HepG2 (cell line): ENCODE data around the gene UBE3B. TPM values are rescaled to one million over a fixed set of nuclear protein-coding genes. Genes with fewer than 3 reads are reported as not detected.

Experiments
- ATAC-seq: fragments of 200-7000 bp; cut with Tn5 transposase; 3 replicates; pipeline ENCODE4 v1.9.1; 2020; ENCODE audit warnings: mild to moderate bottlenecking, moderate library complexity
- BruUV-seq: library from RNA; stranded (reverse); fragments of 400-500 nt; replicated peaks from 2 replicates; lab custom pipeline; 2021; lab: Mats Ljungman, UMichigan
- CTCF ChIA-PET: fragments of 300-600 bp; formaldehyde crosslinking; extraction: SDS; loops from one replicate; lab custom pipeline; 2021; ENCODE audit warnings: low total read pairs, inconsistent platforms, low intra/inter-chr PET ratio; lab: Yijun Ruan, JAX
- POLR2A ChIA-PET: fragments of 350-600 bp; sonication (Branson Sonifier 250); formaldehyde crosslinking; loops from one replicate; lab custom pipeline; 2020; ENCODE audit warnings: antibody characterized with exemption, inconsistent platforms; lab: Yijun Ruan, JAX
- DNase-seq: peaks from one replicate; pipeline ENCODE4 v3.0.0-alpha.2; 2015; ENCODE audit warnings: low spot score
- FAIRE-seq: peaks from 3 replicates; lab custom pipeline; 2011; peaks lifted over from hg19 to GRCh38; lab: Jason Lieb, UNC
- H2AFZ ChIP-seq: one replicate; pipeline ENCODE4 v1.6.1; 2011; ENCODE audit warnings: low read length, inconsistent platforms
- H3K27ac ChIP-seq: fragments of 300-600 bp; 3 replicates; pipeline ENCODE4 v1.8.0; 2011; ENCODE audit warnings: mixed run types, mild to moderate bottlenecking, mixed read lengths, low read length, inconsistent platforms; ENCODE audit not compliant: insufficient read depth; ENCODE audit errors: extremely low read length
- H3K27me3 ChIP-seq, 2 experiments: fragments of 200-600 bp in 1 of 2; 2 replicates in 1 of 2; 3 replicates in 1 of 2; pipeline versions ENCODE4 v1.6.0 to v1.8.0; 2011; ENCODE audit warnings: low read length in 2 of 2, mild to moderate bottlenecking in 2 of 2, moderate library complexity in 2 of 2, inconsistent platforms in 1 of 2; ENCODE audit not compliant: insufficient read depth in 2 of 2, control insufficient read depth in 1 of 2
- H3K36me3 ChIP-seq, 2 experiments: fragments of 200-600 bp in 1 of 2; replicated peaks in 1 of 2; 2 replicates in 1 of 2; 3 replicates in 1 of 2; pipeline versions ENCODE4 v1.5.1 to v1.8.0; 2011; ENCODE audit warnings: low read length in 2 of 2, inconsistent platforms in 1 of 2; ENCODE audit not compliant: insufficient read depth in 2 of 2, control insufficient read depth in 1 of 2
- H3K4me1 ChIP-seq: 2 replicates; pipeline ENCODE4 v1.5.1; 2012; ENCODE audit warnings: low read length, inconsistent platforms; ENCODE audit not compliant: insufficient read depth
- H3K4me2 ChIP-seq: 2 replicates; pipeline ENCODE4 v1.6.0; 2011; ENCODE audit warnings: low read depth, low read length, inconsistent platforms
- H3K4me3 ChIP-seq, 3 experiments: fragments of 200-600 bp in 1 of 3; sonication (generic), shearing (Covaris generic) in 1 of 3; replicated peaks in 1 of 3; 2 replicates each; pipeline ENCODE4 v1.5.1; 2011 to 2016; ENCODE audit warnings: low read length in 3 of 3, inconsistent platforms in 2 of 3, low read depth in 2 of 3, mild to moderate bottlenecking in 2 of 3, control low read depth in 1 of 3, mixed read lengths in 1 of 3; ENCODE audit not compliant: insufficient read depth in 1 of 3
- H3K79me2 ChIP-seq: one replicate; pipeline ENCODE4 v1.6.1; 2011; ENCODE audit warnings: low read length, inconsistent platforms; ENCODE audit not compliant: insufficient read depth
- H3K9ac ChIP-seq: 2 replicates; pipeline ENCODE4 v1.6.0; 2011; ENCODE audit warnings: mild to moderate bottlenecking, low read depth, low read length, inconsistent platforms; ENCODE audit not compliant: insufficient read depth
- H3K9me3 ChIP-seq: 2 replicates; pipeline ENCODE4 v1.5.1; 2012; ENCODE audit warnings: mild to moderate bottlenecking, low read length
- H4K20me1 ChIP-seq: 2 replicates; pipeline ENCODE4 v1.6.0; 2011; ENCODE audit warnings: inconsistent platforms, mild to moderate bottlenecking, low read length, moderate library complexity; ENCODE audit not compliant: insufficient read depth
- MTA1 ChIP-seq: sonication (generic); formaldehyde crosslinking; IDR thresholded peaks from 2 replicates; pipeline ENCODE4 v1.4.0; 2020; ENCODE audit warnings: missing genetic modification reagents, mild to moderate bottlenecking, borderline replicate concordance
- ZNF256 ChIP-seq: sonication (generic); formaldehyde crosslinking; conservative IDR thresholded peaks from 2 replicates; pipeline ENCODE4 v1.4.0; 2020; ENCODE audit warnings: missing genetic modification reagents
- ZNF326 ChIP-seq: sonication (generic); formaldehyde crosslinking; IDR thresholded peaks from 2 replicates; pipeline ENCODE4 v1.4.0; 2020; ENCODE audit warnings: missing genetic modification reagents, borderline replicate concordance
- ZNF615 ChIP-seq: sonication (generic); formaldehyde crosslinking; IDR thresholded peaks from 2 replicates; pipeline ENCODE4 v1.5.0; 2020; ENCODE audit warnings: mild to moderate bottlenecking, missing genetic modification reagents, borderline replicate concordance
- WGBS: methylation state at CpG from one replicate; pipeline ENCODE4 v1.1.6; 2017; ENCODE audit warnings: low lambda C conversion rate; 5-methylcytosine and 5-hydroxymethylcytosine counted together
- in situ Hi-C: cut with HindIII; loops from 2 replicates; pipeline ENCODE4 v1.10.0; 2017; ENCODE audit warnings: low pct_unique_long_range_greater_than_20kb; ENCODE audit not compliant: extremely low pct_ligation_motif_present
- intact Hi-C: fragments of 100-400 bp; cut with micrococcal nuclease; formaldehyde crosslinking; loops from one replicate; pipeline ENCODE4 v1.10.0; 2022; ENCODE audit not compliant: unreplicated experiment
- polyA plus RNA-seq, 8 experiments: library from polyadenylated mRNA; depleted of rRNA in 3 of 8; stranded (reverse) in 7 of 8; unstranded in 1 of 8; fragments of >200 nt; fragmentation: Illumina TruSeq in 4 of 8; extraction: Trizol in 4 of 8; gene quantifications; 2 replicates each; pipeline versions ENCODE4 v1.2.1 to v1.2.3, GENCODE V29; 2011 to 2016; ENCODE audit warnings: low read depth in 4 of 8, missing spikeins in 1 of 8, mixed read lengths in 1 of 8; ENCODE audit not compliant: insufficient read depth in 1 of 8
- total RNA-seq, 5 experiments: library from RNA; depleted of rRNA; stranded (reverse); fragments of >200 nt; fragmentation: Illumina TruSeq; extraction: Trizol; gene quantifications; 2 replicates each; pipeline ENCODE4 v1.2.3, GENCODE V29; 2016; ENCODE audit warnings: low read depth in 1 of 5
- TF ChIP-seq, protein P1 (sequence below): sonication (generic); formaldehyde crosslinking; IDR thresholded peaks from 2 replicates; pipeline ENCODE4 v1.5.1; 2020; ENCODE audit warnings: mild to moderate bottlenecking, moderate library complexity, missing genetic modification reagents

Gene UBE3B
- total and polyA plus RNA-seq, 2 of the 13 experiments (the other 11 are each of a cell fraction or from before 2014, with no cell fraction given) = 22.7 to 25.3 TPM

DNA sequence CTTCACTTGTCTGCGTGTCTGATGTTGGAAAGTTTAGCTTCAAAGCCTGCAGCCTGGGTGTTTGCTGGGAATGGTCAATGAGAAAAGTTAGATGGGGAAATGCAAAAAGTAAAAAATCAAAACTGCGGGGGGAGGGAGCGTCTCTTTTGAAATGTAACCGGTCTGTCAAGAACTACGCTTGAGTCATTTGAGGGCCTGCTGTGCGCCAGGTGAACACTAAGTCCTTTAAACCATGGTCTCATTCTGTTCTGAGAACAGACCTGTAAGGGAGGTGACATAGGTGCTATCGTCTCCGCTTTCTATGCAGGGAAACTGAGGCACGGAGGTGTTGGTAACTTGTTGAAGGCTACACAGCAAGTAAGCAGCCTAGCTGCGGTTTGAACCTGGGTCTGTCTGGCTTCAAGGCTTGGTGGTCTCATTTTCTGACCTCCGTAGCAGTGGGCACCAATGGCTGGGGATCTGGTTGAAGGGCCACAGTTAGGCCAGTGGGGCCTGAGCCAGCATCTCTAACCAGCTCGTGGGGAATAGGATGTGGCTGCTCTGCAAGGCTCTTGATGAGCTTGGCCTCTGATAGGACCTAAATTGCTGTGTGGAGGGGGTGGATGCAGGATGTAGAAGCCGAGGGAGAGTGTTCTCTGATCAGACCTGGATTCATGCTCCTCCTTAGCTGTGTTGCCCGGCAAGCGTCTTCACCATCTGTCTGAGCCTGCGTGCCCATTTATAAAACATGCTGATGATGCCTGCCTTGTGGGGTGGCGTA is 41.8 kb upstream of the UBE3B start (continued):
- TF ChIP-seq, protein P1, sequence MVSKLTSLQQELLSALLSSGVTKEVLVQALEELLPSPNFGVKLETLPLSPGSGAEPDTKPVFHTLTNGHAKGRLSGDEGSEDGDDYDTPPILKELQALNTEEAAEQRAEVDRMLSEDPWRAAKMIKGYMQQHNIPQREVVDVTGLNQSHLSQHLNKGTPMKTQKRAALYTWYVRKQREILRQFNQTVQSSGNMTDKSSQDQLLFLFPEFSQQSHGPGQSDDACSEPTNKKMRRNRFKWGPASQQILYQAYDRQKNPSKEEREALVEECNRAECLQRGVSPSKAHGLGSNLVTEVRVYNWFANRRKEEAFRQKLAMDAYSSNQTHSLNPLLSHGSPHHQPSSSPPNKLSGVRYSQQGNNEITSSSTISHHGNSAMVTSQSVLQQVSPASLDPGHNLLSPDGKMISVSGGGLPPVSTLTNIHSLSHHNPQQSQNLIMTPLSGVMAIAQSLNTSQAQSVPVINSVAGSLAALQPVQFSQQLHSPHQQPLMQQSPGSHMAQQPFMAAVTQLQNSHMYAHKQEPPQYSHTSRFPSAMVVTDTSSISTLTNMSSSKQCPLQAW (CRISPR knock-in tag) = no peak
- no peak for TF ChIP-seq ZNF256 (CRISPR knock-in tag)
- no peak for TF ChIP-seq ZNF615 (CRISPR knock-in tag)
- TF ChIP-seq ZNF326 (CRISPR knock-in tag) = no peak

DNA sequence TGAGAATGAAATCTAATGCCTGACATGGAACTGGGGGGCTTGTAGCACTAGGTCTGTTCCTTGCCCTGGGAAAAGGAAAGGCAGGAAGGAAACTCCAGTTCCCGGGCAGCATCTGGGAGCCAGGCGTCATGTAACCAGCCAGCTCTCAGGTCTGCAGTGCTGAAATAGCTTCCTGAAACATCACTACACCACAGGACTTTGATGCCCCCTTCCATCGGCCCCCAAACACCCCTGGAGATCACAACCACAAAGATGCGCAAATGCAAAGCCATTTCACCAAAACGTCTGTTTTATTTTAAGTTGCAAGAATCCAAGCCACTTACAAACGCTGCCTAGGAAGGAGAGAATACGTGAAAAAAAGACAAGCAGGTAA is 41.3 kb upstream of the UBE3B start:
- DNase-seq (no peak), FAIRE-seq (no peak), ATAC-seq (no peak)
- Histone ChIP-seq H3K4me3 (no peak overlapping the region), H3K9me3 (no peaks in the 10 kb centered on the region), H3K4me1 (peaks cover 22% of the 10 kb centered on the region), H3K79me2 (no peaks in the 10 kb centered on the region), H3K36me3 (no peaks in the 10 kb centered on the region), H3K9ac (no peak overlapping the region), H4K20me1 (no peaks in the 10 kb centered on the region), H2AFZ (no peak overlapping the region), H3K27ac (no peak overlapping the region), H3K4me2 (no peak overlapping the region), H3K27me3 (peaks cover 0 to 4% of the 10 kb centered on the region in 2 experiments; a peak in 1 of 5 replicates)
- no TSS peak for BruUV-seq
- in situ Hi-C loops (no loop called here), intact Hi-C loops (no loop called here)
- CTCF ChIA-PET = no interaction called here
- WGBS = 44% methylated on average over 6 of the region's 7 CpGs
- POLR2A ChIA-PET = no interaction called here
- TF ChIP-seq MTA1 (CRISPR knock-in tag) = no peak
